Trophoblast cell (in vitro differentiated cells and primary cell): ENCODE data around the gene HIRA.

Experiments used
- DNase-seq, 2 donors: peaks; one replicate each; pipeline ENCODE4 v3.0.0-alpha.2; 2016
- H2AFZ ChIP-seq: 2 replicates; pipeline ENCODE4 v1.6.1; 2013; ENCODE audit warnings: low read length, moderate library complexity, mild to moderate bottlenecking; ENCODE audit not compliant: insufficient read depth, poor library complexity
- H2AK5ac ChIP-seq: 2 replicates; pipeline ENCODE4 v1.6.1; 2013; ENCODE audit warnings: mild to moderate bottlenecking, low read length
- H2BK120ac ChIP-seq: 2 replicates; pipeline ENCODE4 v1.6.1; 2013; ENCODE audit warnings: low read length, mild to moderate bottlenecking, moderate library complexity; ENCODE audit not compliant: insufficient read depth, poor library complexity
- H2BK12ac ChIP-seq: 2 replicates; pipeline ENCODE4 v1.6.1; 2013; ENCODE audit warnings: mild to moderate bottlenecking, low read length, moderate library complexity
- H2BK5ac ChIP-seq: 2 replicates; pipeline ENCODE4 v1.6.1; 2013; ENCODE audit warnings: low read length, low read depth, moderate library complexity, mild to moderate bottlenecking; ENCODE audit not compliant: poor library complexity
- H3K14ac ChIP-seq: 2 replicates; pipeline ENCODE4 v1.6.1; 2013; ENCODE audit warnings: mild to moderate bottlenecking, low read length
- H3K18ac ChIP-seq: 2 replicates; pipeline ENCODE4 v1.6.1; 2013; ENCODE audit warnings: mild to moderate bottlenecking, low read length
- H3K23ac ChIP-seq: 2 replicates; pipeline ENCODE4 v1.6.1; 2013; ENCODE audit warnings: low read length
- H3K27ac ChIP-seq: 2 replicates; pipeline ENCODE4 v1.5.1; 2013; ENCODE audit warnings: low read depth, mild to moderate bottlenecking, inconsistent platforms, low read length, moderate library complexity
- H3K27me3 ChIP-seq: 2 replicates; pipeline ENCODE4 v1.6.1; 2013; ENCODE audit warnings: inconsistent platforms, mild to moderate bottlenecking, low read length, moderate library complexity; ENCODE audit not compliant: insufficient read depth
- H3K36me3 ChIP-seq, 2 experiments: 1 replicate in 1 of 2; 2 replicates in 1 of 2; pipeline ENCODE4 v1.6.1; 2013; ENCODE audit warnings: low read length in 2 of 2, mild to moderate bottlenecking in 2 of 2, moderate library complexity in 1 of 2; ENCODE audit not compliant: insufficient read depth in 2 of 2, control insufficient read depth in 1 of 2
- H3K4ac ChIP-seq: 2 replicates; pipeline ENCODE4 v1.6.1; 2013; ENCODE audit warnings: low read depth, mild to moderate bottlenecking, low read length, moderate library complexity
- H3K4me1 ChIP-seq, 2 experiments: 1 replicate in 1 of 2; 2 replicates in 1 of 2; pipeline ENCODE4 v1.6.1; 2013; ENCODE audit warnings: low read length in 2 of 2, mild to moderate bottlenecking in 2 of 2, moderate library complexity in 1 of 2; ENCODE audit not compliant: insufficient read depth in 2 of 2, control insufficient read depth in 1 of 2
- H3K4me2 ChIP-seq: 2 replicates; pipeline ENCODE4 v1.6.1; 2013; ENCODE audit warnings: inconsistent platforms, mild to moderate bottlenecking, low read length, moderate library complexity
- H3K4me3 ChIP-seq: 2 replicates; pipeline ENCODE4 v1.5.1; 2013; ENCODE audit warnings: mild to moderate bottlenecking, low read depth, low read length, inconsistent platforms
- H3K79me1 ChIP-seq: one replicate; pipeline ENCODE4 v1.6.1; 2013; ENCODE audit warnings: low read length
- H3K79me2 ChIP-seq: 2 replicates; pipeline ENCODE4 v1.6.1; 2013; ENCODE audit warnings: low read length, mild to moderate bottlenecking; ENCODE audit not compliant: control insufficient read depth, insufficient read depth, poor library complexity
- H3K9ac ChIP-seq: 2 replicates; pipeline ENCODE4 v1.6.1; 2013; ENCODE audit warnings: mild to moderate bottlenecking, low read length
- H3K9me3 ChIP-seq: 2 replicates; pipeline ENCODE4 v1.6.1; 2013; ENCODE audit warnings: low read depth, mild to moderate bottlenecking, control low read depth, inconsistent platforms, low read length; ENCODE audit not compliant: insufficient read depth
- H4K12ac ChIP-seq: 2 replicates; pipeline ENCODE4 v1.6.1; 2013; ENCODE audit warnings: low read depth, mild to moderate bottlenecking, low read length, moderate library complexity
- H4K8ac ChIP-seq: 2 replicates; pipeline ENCODE4 v1.6.1; 2013; ENCODE audit warnings: low read depth, mild to moderate bottlenecking, low read length, moderate library complexity
- H4K91ac ChIP-seq: one replicate; pipeline ENCODE4 v1.6.1; 2013; ENCODE audit warnings: low read depth, mild to moderate bottlenecking, low read length, moderate library complexity
- WGBS: extraction: QIAGEN DNeasy Blood & Tissue Kit; methylation state at CpG from one replicate; pipeline ENCODE4 v1.1.7; 2013; ENCODE audit warnings: missing lambda C conversion rate; ENCODE audit not compliant: insufficient read length, insufficient coverage; ENCODE audit errors: extremely low coverage; 5-methylcytosine and 5-hydroxymethylcytosine counted together

The HIRA gene

GRCh38 chr22:19375435-19375834 lies 56.1 kb downstream of the HIRA start:
- no peak overlapping the region for H4K91ac ChIP-seq
- H3K79me1 ChIP-seq: no peaks in the 10 kb centered on the region
- H3K4me1 ChIP-seq: no peaks in the 10 kb centered on the region
- no peak overlapping the region for H3K18ac ChIP-seq
- no CpG with 5 or more reads among the region's 8 CpGs for WGBS
- H2BK120ac ChIP-seq: no peak overlapping the region
- H3K36me3 ChIP-seq: peaks cover 35 to 51% of the 10 kb centered on the region in 2 experiments
- no peak overlapping the region for H4K12ac ChIP-seq
- no peak overlapping the region for H3K4me2 ChIP-seq
- no peaks in the 10 kb centered on the region for H3K79me2 ChIP-seq
- H3K27ac ChIP-seq: no peak overlapping the region
- no peak overlapping the region for H3K14ac ChIP-seq
- no peaks in the 10 kb centered on the region for H3K9me3 ChIP-seq
- no peak overlapping the region for H3K23ac ChIP-seq
- H2AK5ac ChIP-seq: no peak overlapping the region
- H3K4ac ChIP-seq: no peak overlapping the region
- DNase-seq: no peak
- no peak overlapping the region for H2AFZ ChIP-seq
- no peak overlapping the region for H2BK12ac ChIP-seq
- no peaks in the 10 kb centered on the region for H3K27me3 ChIP-seq
- H2BK5ac ChIP-seq: no peak overlapping the region
- H3K4me3 ChIP-seq: no peak overlapping the region
- H4K8ac ChIP-seq: no peak overlapping the region
- no peak overlapping the region for H3K9ac ChIP-seq

- Histone ChIP-seq H3K23ac (no peak overlapping the region), H2AFZ (no peak overlapping the region), H3K27ac (no peak overlapping the region), H3K9ac (no peak overlapping the region), H4K12ac (no peak overlapping the region), H3K4me3 (no peak overlapping the region), H3K27me3 (no peaks in the 10 kb centered on the region), H3K79me2 (no peaks in the 10 kb centered on the region), H3K4me1 (no peaks in the 10 kb centered on the region), H2AK5ac (no peak overlapping the region), H3K9me3 (no peaks in the 10 kb centered on the region), H4K91ac (no peak overlapping the region), H3K14ac (no peak overlapping the region), H2BK12ac (no peak overlapping the region), H3K79me1 (no peaks in the 10 kb centered on the region), H2BK5ac (no peak overlapping the region), H3K36me3 (peaks cover 40 to 58% of the 10 kb centered on the region in 2 experiments), H4K8ac (no peak overlapping the region), H2BK120ac (no peak overlapping the region), H3K18ac (no peak overlapping the region), H3K4ac (no peak overlapping the region), H3K4me2 (no peak overlapping the region)
- no CpG with 5 or more reads among the region's 1 CpG for WGBS
- DNase-seq: no peak
Observed at GRCh38 chr22:19374410-19374809, 57.1 kb downstream of the HIRA start.

GRCh38 chr22:19373450-19373849 lies 58.1 kb downstream of the HIRA start:
- H3K79me1 ChIP-seq: no peaks in the 10 kb centered on the region
- no peaks in the 10 kb centered on the region for H3K79me2 ChIP-seq
- H3K36me3 ChIP-seq: peaks cover 49 to 67% of the 10 kb centered on the region in 2 experiments
- no CpG with 5 or more reads among the region's 5 CpGs for WGBS
- H4K8ac ChIP-seq: no peak overlapping the region
- H3K4me2 ChIP-seq: no peak overlapping the region
- H4K12ac ChIP-seq: no peak overlapping the region
- H3K14ac ChIP-seq: no peak overlapping the region
- H3K23ac ChIP-seq: no peak overlapping the region
- no peak overlapping the region for H3K9ac ChIP-seq
- no peak overlapping the region for H2BK120ac ChIP-seq
- H3K18ac ChIP-seq: no peak overlapping the region
- H3K9me3 ChIP-seq: no peaks in the 10 kb centered on the region
- no peak for DNase-seq
- H2BK12ac ChIP-seq: no peak overlapping the region
- no peak overlapping the region for H4K91ac ChIP-seq
- no peaks in the 10 kb centered on the region for H3K4me1 ChIP-seq
- H2AK5ac ChIP-seq: no peak overlapping the region
- H3K4me3 ChIP-seq: no peak overlapping the region
- no peak overlapping the region for H3K4ac ChIP-seq
- no peaks in the 10 kb centered on the region for H3K27me3 ChIP-seq
- no peak overlapping the region for H3K27ac ChIP-seq
- H2AFZ ChIP-seq: no peak overlapping the region
- no peak overlapping the region for H2BK5ac ChIP-seq

GRCh38 chr22:19371893-19372292 lies 59.6 kb downstream of the HIRA start:
- Histone ChIP-seq H3K4me2 (no peak overlapping the region), H3K36me3 (peaks cover 43 to 58% of the 10 kb centered on the region in 2 experiments), H3K27ac (no peak overlapping the region), H2BK120ac (no peak overlapping the region), H3K18ac (no peak overlapping the region), H3K9me3 (no peaks in the 10 kb centered on the region), H3K27me3 (no peaks in the 10 kb centered on the region), H3K4me1 (no peaks in the 10 kb centered on the region), H3K14ac (no peak overlapping the region), H3K79me1 (no peaks in the 10 kb centered on the region), H2AK5ac (no peak overlapping the region), H2BK5ac (no peak overlapping the region), H3K9ac (no peak overlapping the region), H3K4me3 (no peak overlapping the region), H3K23ac (no peak overlapping the region), H3K79me2 (no peaks in the 10 kb centered on the region), H4K8ac (no peak overlapping the region), H4K91ac (no peak overlapping the region), H2BK12ac (no peak overlapping the region), H3K4ac (no peak overlapping the region), H2AFZ (no peak overlapping the region), H4K12ac (no peak overlapping the region)
- no peak for DNase-seq
